ENCODE results near the gene PCNX1.

GRCh38 chr14:71021347-71022011, 114.2 kb downstream of the PCNX1 start:
- TF ChIP-seq CTCF (IDR thresholded peaks at IDR 0.05; ENCODE audit: low read depth, low read length, poor library complexity, severe bottlenecking), result no peak
- TF ChIP-seq EZH2phosphoT487 (IDR thresholded peaks at IDR 0.05; ENCODE audit: borderline replicate concordance, low read length), result no peak

All from DOHH2 (cell line).